ENCODE data around the gene RSPRY1. TPM values are rescaled to one million over a fixed set of nuclear protein-coding genes. Genes with fewer than 3 reads are reported as not detected.

RSPRY1 gene
- total and polyA plus RNA-seq, 2 of the 8 experiments (the other 6 are each of a cell fraction or from before 2014, with no cell fraction given), result 11.5 to 32.5 TPM

GRCh38 chr16:57223057-57223456 lies 36.9 kb downstream of the RSPRY1 start (continued):
- TF ChIP-seq E2F6 (IDR thresholded peaks at IDR 0.05), result no peak
- TF ChIP-seq SUZ12 (IDR thresholded peaks at IDR 0.05; ENCODE audit: low read length), result no peak
- TF ChIP-seq EGR1 (IDR thresholded peaks at IDR 0.05; ENCODE audit: borderline replicate concordance, low read depth, low read length), result no peak
- no peak for TF ChIP-seq TAF7 (optimal IDR thresholded peaks at IDR 0.05; ENCODE audit: borderline replicate concordance, low read depth, low read length)

All from H1 (cell line).